GM19240 (cell line): ENCODE measurements around the gene R3HDM2.
A peak's percentile ranks its signal among the peaks of the same experiment; 100 is the strongest.

Experiments used
- DNase-seq: peaks from one replicate; pipeline ENCODE4 v3.0.0; 2011; ENCODE audit warnings: low spot score; ENCODE audit not compliant: insufficient read length

The R3HDM2 gene

DNA sequence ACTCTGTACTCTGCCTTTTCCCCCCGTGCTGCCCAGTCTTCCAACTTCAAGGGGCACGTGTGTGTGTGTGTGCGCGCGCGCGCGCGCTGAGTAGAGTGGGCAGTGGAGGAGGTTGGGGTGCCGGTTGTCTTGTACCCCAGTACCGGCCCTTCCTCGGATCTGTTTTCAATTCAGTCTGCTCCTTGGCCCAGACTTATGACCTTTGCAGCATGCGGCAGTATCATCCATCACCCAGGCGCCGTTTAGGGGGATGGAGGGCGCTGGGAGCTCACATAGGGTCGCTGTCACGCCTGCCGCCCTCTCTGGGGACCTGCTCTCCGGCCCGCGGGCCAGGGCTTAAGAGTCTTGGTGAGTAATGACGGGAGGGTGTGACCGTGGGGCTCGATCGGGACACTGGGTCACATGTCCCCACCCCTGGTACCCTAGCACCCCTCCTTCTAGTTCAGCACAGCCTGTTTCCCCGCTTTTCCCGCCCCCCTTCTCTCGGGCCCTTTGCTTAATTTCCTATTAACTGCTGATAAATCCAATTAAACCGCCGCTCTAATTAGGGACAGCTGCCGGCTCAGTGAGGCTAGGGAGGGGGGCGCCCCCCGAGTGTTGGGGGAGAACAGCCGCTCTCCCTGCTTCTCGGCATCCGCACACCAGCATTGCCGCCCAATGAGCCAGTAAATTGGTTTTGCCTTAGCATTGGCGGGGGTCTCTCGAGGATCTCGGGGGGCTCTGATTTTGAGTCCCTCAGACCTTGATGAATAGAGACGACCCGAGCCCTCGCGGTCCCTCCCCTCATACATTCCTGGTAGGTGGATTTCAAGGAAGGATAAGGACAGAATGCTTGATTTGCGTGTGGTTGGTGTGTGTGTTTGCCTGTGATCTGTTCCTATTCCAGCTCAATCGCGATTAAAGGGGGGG, 189.2 kb downstream of the R3HDM2 start:
- no peak for DNase-seq

DNA sequence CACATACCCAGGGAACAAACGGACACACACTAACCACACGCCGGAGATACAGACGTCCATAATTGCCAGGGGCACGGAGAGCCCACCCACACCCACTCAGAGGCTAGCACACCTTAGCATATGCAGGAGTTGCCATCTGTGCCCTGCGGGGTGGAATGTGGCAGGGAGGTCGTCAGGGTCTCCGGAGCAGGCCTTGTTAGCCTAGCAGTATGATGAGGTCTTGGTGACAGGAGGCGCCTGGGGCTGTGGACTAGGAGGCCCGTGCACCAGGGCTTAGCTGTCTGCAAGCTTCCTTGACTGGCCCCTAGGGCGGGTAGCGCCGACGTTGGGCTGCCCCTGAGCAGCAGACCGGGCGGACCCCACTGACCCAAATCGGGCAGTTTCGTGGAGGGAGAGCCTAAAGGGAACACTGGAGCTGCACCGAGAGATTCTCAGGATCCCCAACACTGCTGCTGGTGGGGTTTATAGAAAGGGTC, 189.9 kb downstream of the R3HDM2 start:
- no peak for DNase-seq

DNA sequence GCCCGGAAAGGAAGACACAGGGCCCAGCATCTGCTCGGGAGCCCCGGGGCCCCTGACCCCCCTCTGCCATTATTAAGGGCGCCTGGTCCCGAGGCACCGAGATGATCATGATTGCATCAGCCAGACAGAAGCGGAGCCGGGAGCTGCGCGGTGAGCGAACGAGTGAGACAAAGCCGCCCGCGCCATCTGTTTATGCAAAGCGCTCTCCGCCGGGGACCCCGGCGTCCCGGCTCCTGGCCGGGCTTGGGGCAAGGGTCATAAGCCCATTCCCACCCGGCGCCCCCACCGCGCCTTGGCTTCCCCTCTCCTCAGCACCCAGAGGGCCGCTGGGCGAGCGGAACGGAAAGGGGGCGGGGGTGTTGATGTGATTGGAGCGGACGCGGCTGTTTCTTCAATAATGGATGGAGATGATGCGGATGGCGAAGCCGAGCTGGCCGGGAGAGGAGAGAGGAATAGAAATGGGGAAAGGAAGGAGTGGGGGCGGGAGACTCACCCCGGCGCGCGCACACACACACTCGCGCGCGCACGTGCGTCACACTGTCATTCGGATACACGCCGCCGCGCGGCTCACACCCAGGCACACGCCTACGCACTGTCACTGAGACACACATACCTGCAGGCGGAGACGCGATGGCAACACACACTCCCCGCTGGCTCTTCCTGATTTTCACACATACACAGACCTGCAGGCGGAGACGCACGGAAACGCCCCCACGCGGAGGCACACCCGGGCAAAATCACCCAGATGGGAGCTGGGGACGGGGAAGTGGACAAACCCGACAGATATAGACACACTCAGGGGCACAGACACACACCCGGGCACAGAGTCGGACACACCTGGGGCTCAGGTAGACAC, 190.5 kb downstream of the R3HDM2 start:
- no peak for DNase-seq

DNA sequence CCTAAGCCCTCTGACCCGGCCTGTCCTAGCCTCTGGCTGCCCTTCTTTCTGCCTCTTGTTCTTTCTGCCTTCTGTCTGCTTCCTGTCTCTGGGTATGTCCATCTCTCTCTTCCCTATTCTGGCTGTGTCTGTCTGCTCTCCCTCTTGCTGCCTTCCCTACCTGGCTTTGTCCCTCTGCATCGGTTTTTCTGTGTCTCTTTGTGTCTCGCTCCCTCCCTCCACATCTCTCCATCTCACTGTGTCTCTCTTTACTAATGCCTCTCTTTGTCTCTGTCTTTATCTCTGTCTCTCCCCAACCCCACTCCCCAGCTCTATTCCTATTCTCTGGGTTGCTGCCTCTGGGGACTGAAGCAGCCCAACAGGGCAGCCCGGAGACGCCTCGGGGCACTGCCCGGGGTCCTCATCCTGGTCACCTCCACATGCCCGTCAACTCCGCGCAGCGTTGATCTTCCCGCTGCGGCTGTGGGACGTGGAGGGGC, 191.2 kb downstream of the R3HDM2 start:
- no peak for DNase-seq

DNA sequence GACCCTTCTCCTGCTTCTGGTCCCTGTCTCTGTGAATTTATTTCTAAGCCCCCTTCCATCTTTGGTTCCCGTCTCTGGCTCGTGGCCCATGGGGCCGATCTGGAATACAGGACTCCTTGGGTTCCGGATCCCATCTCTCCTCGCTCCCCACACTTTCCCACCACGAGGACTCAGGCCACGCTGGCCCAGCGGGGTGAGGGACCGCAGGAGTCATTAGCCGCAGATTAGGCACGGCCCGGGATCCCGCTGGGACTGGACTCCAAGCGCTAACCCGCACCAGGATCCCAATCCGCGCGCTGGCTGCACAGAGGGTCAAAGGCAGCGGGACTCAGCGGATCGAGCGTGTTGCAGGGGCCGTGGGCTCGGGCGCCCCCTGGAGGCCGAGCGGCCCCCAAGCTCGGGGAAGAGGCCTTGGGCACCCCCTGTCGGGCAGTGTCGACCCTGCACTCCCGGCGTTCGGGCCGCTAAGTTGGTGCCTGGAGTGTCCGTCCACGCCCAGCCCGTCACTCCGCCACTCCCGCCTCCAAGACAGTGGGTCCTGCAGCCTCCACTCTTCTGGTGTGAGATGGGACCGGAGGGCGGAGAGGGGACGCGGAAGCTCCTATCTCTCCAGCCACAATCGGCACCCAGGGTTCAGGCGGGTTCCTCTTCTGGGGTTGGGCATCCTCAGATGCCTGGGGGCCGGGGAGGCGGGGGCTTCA, 191.8 kb downstream of the R3HDM2 start:
- DNase-seq, result peak; percentile 89

DNA sequence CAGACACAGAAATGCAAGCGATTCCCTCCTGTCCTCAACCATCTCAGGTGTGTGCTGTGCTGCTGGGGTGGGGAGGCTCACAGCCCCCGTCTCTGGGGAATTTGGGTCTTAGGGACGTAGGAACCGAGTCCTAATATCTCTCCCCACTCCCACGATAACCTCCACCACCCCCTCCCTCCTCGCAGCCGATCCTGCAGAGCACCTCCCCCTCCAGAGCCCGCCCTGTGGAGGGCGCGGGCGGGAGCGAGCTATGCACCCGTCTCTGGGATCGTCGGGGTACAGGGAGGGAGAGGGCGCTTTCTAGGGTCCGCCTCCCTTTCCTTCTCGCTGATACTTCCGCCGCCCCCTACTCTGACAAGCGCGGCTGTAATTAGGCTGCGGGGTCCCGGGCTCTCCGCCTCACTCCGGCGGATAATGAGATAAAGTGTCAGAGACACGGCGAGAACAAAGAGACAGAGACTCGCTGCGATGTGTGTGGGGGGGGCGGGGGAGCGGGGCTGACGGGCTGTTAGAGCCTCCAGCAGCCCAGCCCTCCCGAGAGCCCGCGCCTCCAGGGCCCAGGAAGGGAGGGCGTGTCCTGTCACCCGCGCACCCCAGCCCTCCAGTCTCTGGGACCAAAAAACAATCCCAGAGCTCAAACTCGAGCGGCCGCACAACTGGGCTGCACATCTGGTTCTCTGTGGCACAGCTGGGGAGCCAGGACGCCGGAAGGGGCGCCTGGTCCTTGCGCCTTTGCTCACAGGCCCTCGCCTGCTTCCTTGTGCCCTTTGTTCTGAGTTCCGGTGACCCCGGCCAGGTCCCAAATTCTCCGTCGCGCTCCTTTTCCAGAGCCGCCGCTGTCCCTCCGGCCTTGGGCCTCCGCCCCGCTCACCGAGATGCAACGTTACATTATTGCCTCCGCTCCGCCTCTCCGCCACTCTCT, 192.7 kb downstream of the R3HDM2 start:
- no peak for DNase-seq

DNA sequence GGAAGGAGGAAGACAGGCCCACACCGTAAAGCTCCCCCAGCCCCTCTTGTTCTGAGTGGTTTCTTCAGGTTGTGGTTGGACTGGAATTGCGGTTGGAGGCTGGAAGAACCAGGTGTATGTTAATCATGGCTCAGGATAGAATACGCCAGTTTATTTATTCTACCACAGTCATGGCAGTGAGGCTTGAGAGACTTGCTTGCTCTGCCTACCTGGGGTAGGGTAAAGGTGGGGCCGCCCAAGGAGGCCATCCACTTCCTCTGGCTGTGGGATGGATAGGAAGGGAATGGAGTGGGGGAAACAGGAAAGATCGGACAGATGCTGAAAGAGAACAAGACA, 193.3 kb downstream of the R3HDM2 start:
- DNase-seq, result no peak

DNA sequence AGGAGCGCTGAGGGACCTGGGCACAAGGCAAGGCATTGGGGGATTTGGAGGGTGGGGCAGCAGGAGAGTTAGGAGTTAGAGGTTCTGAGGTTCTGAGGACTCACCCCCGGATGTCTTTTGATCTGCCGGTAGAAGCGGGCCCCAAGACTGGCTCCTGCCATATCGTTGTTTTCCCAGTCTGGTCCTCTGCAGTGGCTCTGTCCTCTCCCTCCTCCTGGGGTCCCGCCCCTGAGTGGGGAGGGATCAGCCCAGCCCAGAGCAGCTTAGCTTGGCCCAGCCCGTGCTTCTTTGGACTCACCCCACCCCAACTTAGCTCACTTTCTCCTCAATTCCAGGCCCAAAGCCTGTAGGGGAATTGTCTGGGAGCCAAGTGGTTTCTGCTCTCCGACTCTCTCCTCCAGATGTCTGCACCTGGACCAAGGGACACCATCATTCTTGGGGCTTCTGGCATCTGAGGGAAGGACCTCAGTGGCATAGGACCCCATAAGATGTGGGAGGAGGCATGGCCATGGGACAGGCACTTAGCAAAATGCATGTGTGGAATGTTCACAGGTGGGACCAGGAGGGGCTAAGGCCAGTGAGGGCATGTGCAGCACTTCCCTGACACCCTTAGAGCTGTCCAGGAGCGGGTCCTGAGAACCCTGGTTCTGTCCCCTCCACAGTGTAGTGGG, 193.8 kb downstream of the R3HDM2 start:
- no peak for DNase-seq

DNA sequence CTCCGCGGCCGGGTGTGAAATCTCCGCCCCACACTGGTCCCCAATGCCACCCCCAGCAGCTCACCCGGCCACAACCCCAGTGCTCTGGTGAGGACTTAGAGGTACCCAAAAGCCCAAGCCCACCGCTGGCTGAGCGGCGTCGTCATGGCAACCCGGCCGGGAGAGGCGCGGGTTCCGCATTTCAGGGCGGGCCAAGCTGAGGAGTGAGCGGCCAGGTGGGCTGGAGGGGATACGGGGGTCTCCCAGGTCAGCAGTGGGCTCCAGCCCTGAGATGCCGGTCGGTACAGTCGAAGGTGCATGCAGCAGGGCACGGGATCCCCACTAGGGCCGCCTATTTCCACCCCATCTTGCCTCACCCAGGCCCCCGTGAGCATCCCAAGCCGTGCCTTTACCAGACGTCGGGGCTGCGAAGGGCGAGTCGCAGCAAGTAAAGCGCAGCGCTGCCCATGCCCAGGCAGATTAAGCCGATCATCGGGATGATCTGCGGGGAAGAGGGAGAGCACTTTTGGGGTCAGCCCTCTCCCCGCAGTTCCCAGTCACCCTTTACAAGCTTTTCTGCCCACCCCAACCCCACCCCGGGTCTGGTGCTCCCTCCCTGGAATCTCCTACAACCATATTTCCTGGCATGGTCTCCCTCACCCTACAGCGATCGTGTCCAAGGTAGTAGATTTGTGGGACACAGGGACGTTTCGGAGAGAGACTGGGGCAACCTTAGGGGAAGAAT, 194.5 kb downstream of the R3HDM2 start:
- no peak for DNase-seq

DNA sequence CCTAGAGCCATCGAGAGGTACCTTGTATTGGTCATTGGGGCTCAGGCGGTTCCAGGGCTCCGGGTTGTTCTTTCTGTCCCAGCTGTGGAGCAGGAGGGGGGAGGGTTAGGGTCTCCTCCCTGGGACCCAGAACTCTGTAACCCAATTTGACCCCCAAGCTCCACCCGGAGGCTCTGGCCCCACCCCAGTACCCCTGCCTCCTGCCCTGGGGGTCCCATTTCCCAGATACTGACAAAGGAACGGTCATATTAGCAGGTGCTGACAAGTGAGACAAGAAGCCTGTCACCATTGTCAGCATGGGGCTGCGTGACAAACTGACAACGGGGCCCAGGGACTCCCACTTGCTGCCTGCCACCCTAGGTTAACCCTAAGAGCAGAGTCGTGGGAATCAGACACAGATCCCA, 195.1 kb downstream of the R3HDM2 start:
- DNase-seq, result no peak

DNA sequence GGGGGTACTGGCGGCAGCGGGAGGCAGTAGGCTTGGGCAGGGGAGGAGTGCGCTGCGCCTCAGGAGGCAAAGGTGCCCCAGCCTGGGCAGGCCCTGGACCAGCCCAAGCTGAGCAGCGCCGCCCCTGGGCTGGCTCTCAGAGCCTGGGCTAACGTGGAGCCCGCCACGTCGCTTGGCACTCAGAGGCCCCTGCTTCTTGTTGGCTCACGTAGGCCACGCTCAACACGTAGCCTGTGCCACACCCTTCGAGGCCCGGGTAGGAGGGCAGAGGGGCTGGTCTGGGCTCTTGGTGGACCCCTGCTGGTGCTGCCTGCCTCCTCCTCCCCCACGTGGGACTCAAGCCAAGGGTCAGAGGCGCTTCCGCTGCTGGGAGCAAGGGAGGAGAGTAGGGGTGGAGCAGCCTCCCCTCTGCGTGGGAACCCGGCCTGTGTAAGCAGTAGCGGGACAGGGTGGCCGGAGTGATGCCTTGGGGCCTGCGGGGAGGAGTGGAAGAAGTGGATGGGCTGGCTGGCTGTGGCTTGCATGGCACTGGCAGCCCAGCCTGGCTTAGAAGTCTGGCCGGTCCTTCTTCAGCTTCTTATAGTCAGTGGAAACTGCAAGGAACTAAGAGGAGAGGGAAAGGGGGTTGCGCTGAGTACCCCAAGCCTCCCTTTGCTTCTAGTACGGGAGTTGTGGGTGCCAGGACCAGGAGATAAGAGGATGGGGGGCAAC, 195.7 kb downstream of the R3HDM2 start:
- DNase-seq, result no peak

DNA sequence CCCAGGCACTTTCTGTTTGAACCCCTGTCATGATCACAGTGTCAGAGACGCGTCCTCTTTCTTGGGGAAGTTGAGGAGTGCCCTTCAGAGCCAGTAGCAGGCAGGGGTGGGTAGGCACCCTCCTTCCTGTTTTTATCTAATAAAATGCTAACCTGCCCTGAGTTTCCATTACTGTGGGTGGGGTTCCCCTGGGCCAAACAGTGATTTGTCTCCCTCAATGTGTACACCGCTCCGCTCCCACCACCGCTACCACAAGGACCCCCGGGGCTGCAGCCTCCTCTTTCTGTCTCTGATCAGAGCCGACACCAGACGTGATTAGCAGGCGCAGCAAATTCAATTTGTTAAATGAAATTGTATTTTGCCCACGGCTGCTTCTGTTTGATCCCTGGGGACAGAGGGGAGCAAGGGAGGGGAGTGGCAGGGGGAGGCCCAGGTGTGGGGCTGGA, 196.2 kb downstream of the R3HDM2 start:
- no peak for DNase-seq

DNA sequence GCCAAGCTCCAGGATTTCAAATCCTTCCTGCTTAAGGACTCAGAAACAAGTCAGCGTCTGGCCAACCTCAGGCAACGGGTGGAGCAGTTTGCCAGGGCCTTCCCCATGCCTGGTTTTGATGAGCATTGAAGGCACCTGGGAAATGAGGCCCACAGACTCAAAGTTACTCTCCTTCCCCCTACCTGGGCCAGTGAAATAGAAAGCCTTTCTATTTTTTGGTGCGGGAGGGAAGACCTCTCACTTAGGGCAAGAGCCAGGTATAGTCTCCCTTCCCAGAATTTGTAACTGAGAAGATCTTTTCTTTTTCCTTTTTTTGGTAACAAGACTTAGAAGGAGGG, 196.6 kb downstream of the R3HDM2 start:
- no peak for DNase-seq

DNA sequence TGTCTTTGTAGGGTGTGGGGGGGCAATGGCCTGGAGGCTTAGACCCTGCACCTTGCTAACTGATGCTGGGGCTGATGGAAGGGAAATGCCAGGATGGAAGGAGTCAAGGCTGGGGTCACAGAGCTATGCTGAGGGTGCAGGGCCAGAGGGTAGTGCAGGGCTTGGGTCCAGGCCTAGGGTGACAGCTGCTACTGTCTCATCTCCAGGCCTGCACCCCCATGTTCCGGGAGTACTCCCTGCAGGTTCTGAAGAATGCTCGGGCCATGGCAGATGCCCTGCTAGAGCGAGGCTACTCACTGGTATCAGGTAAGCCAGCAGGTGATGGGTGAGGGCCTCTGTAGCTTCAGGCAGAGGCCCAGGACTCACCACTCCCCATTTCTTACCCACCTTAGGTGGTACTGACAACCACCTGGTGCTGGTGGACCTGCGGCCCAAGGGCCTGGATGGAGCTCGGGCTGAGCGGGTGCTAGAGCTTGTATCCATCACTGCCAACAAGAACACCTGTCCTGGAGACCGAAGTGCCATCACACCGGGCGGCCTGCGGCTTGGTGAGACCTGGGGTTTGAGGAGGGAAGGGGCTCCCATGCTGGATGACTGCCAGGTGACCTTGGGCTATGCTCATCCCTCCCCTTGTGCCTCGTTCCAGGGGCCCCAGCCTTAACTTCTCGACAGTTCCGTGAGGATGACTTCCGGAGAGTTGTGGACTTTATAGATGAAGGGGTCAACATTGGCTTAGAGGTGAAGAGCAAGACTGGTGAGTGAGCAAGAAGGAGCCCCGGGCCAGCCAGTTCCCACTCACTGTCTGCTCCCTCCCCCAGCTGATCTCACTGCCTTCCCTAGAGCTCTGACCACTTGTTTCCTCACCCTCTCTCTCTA, 197.2 kb downstream of the R3HDM2 start:
- no peak for DNase-seq

DNA sequence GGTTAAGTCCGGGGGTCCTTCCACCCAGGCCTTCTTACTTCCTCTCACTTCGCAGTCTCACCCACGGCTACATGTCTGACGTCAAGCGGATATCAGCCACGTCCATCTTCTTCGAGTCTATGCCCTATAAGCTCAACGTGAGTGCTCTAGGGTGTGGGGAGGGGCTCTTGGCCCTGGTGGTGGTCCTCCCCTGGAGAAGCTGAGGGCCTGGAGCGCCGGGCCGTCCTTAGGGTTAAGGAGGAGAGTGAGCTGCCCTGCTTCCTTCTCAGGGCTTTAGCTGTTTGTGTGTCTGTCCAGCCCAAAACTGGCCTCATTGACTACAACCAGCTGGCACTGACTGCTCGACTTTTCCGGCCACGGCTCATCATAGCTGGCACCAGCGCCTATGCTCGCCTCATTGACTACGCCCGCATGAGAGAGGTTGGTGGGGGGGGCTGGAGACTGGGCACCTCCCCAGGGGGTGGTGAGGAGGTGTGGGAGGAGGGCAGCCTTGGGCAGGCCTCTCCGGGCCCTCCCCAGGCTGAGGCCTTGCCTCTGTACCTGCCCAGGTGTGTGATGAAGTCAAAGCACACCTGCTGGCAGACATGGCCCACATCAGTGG, 198.6 kb downstream of the R3HDM2 start:
- DNase-seq, result no peak

DNA sequence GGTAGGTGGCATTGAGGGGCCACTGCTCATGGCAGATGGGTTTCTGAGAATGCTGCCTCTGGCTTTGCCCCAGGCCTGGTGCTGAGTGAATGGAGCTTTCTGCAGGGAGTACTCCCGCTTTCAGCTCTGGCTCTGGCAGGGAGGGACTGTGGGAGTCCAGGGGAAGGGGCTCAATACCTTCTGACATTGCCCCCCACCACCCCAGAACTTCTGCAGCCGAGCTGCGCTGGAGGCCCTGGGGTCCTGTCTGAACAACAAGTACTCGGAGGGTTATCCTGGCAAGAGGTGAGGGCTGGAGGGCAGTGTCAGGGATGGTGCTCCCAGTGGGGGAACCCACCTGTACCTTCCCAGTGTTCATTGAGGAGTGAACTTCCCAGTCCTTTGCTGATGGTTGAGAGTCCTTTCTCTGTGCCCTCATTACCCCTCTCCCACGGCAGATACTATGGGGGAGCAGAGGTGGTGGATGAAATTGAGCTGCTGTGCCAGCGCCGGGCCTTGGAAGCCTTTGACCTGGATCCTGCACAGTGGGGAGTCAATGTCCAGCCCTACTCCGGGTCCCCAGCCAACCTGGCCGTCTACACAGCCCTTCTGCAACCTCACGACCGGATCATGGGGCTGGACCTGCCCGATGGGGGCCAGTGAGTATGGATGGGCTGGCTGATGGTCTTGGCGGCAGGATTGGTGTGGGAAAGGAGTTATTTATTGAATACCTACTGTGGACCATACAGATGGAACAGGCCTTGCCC, 199.4 kb downstream of the R3HDM2 start:
- DNase-seq, result no peak
